Measurements from ENCODE around the gene PTPRD.

GRCh38 chr9:8778356-8778755 lies 1834.4 kb downstream of the PTPRD start:
- TF ChIP-seq ESRRA (CRISPR knock-in tag; IDR thresholded peaks at IDR 0.05; ENCODE audit: borderline replicate concordance) (no peak), NR2C2 (CRISPR knock-in tag; IDR thresholded peaks at IDR 0.05) (no peak), SP1 (CRISPR knock-in tag; conservative IDR thresholded peaks at IDR 0.05) (no peak), MAX (CRISPR knock-in tag; IDR thresholded peaks at IDR 0.05) (no peak)
